Urinary bladder (tissue), 4 donors: ENCODE measurements around the gene CRYGA. TPM values are rescaled to one million over a fixed set of nuclear protein-coding genes. Genes with fewer than 3 reads are reported as not detected.
"Not testable (repeated sequence)": the region's sequence is repeated elsewhere in the genome, so short reads cannot be mapped to it uniquely, and the experiment has no call there.

Experiments used
- DNase-seq: peaks from one replicate; pipeline ENCODE4 v3.0.0-alpha.2; 2015; ENCODE audit errors: extremely low spot score
- H3K27ac ChIP-seq: one replicate; pipeline ENCODE4 v1.5.1; 2013; ENCODE audit warnings: low read depth, mild to moderate bottlenecking, moderate library complexity
- H3K36me3 ChIP-seq: one replicate; pipeline ENCODE4 v1.6.1; 2013; ENCODE audit warnings: mild to moderate bottlenecking, moderate library complexity; ENCODE audit not compliant: insufficient read depth
- H3K4me1 ChIP-seq: one replicate; pipeline ENCODE4 v1.6.1; 2013; ENCODE audit warnings: mild to moderate bottlenecking, moderate library complexity; ENCODE audit not compliant: insufficient read depth
- H3K4me3 ChIP-seq: one replicate; pipeline ENCODE4 v1.5.1; 2013; ENCODE audit warnings: low read depth, low read length
- WGBS: extraction: QIAGEN DNeasy Blood & Tissue Kit; methylation state at CpG from one replicate; pipeline ENCODE4 v1.1.7; 2013; 5-methylcytosine and 5-hydroxymethylcytosine counted together
- polyA plus RNA-seq: library from polyadenylated mRNA; stranded (reverse); fragments of 200-250 nt; gene quantifications from one replicate; pipeline ENCODE4 v1.2.3, GENCODE V29; 2013
- total RNA-seq: library from RNA; depleted of rRNA; stranded (reverse); fragments of >200 nt; gene quantifications from one replicate; pipeline ENCODE4 v1.2.3, GENCODE V29; 2014
- donor health status: healthy with polysubstance abuse.
- donor health status: healthy.

Gene CRYGA
- total and polyA plus RNA-seq, 2 donors, result not detected

DNA sequence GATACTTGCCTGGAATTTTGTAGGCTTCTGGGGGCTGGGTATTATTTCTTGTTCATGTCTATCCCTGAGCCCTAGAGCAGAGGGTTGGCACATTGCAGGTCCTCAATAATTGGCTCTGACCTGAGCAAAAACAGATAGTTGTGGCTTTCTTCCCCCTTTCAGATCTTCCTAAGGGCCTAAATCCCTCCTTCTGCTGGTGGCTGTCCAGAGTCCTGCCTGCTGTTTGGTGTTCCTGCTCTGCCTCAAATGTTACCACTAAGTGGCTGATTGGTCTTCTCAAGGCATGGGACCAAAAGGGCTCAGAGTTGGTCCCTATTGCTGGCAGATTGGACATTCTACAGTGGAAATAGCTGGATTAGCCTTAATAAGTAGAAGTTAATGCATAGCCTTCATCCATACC, 16.4 kb downstream of the CRYGA start:
- Histone ChIP-seq H3K36me3 (no peaks in the 10 kb centered on the region), H3K4me3 (no peak overlapping the region), H3K27ac (no peak overlapping the region), H3K4me1 (no peaks in the 10 kb centered on the region)
- no peak for DNase-seq

DNA sequence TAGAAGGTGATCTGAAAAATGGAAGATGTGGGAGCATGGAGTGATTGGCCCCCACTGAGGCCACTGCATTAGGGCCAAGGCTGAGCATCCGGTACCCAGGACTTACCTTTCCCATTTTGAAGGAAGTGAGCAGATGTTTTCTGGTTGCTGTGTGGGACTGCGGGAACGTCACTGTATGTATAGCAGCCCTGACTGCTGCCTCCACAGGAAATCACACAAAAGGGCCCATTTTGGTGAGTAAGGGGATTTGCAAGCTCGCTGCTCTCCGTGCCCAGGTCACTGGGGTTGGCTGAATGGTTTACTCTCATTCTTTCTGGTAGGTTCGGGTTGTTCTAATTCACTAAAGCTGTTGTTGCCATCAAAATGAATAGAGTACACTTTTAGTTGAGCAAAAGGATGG, 17.4 kb downstream of the CRYGA start, which contains the start of gene CRYGB:
TSS of gene CRYGB (minus strand) at position 153 of the 400 bp plus-strand sequence. CDS start at position 115, 38 bp downstream.
- H3K36me3 ChIP-seq, result no peaks in the 10 kb centered on the region
- DNase-seq, result no peak
- 88% methylated on average over 6 of the region's 6 CpGs for WGBS
- no peak within 1 kb of the TSS for H3K27ac ChIP-seq
- no peak within 1 kb of the TSS for H3K4me3 ChIP-seq
- no peaks in the 10 kb centered on the region for H3K4me1 ChIP-seq

DNA sequence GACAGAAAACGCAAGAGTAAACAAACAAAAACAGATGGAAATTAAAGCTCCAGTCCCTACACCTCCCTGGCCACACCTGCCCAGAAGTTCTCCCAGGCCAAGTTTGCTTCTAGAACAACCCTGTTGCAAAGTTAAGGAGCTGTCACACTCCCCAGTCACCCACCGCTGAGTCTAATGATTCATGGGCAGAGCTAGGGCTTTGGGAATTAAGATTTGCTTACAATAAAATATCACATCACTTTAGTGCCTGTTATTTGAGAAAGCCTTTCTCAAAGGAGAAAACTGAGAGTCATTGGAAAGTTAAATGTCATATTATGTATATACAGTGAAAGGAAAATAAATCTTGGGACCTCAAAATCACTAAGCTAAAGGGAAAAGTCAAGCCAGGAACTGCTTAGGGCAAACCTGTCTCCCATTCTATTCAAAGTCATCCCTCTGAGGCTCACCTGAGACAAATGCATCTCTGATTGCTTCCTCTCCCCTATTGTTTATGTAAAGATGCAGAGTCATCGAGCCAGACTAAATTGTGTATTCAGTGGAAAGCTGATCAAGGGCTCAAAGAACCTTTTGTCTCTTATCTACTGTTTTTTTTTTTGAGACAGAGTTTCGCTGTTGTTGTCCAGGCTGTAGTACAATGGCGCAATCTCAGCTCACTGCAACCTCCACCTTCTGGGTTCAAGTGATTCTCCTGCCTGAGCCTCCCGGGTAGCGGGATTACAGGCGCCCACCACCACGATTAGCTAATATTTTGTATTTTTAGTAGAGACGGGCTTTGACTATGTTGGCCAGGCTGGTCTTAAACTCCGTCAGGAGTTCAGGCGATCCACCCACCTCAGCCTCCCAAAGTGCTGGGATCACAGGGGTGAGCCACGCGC, 20.2 kb downstream of the CRYGA start:
- no peak for DNase-seq
- Histone ChIP-seq H3K4me3 (no peak overlapping the region), H3K4me1 (no peaks in the 10 kb centered on the region), H3K36me3 (no peaks in the 10 kb centered on the region), H3K27ac (no peak overlapping the region)
- WGBS, result 79% methylated on average over 14 of the region's 14 CpGs

- 49% methylated on average over 8 of the region's 8 CpGs for WGBS
- DNase-seq, result peak; percentile 31
These were observed 21.0 kb downstream of the CRYGA start for GRCh38 chr2:208142240-208142924.

GRCh38 chr2:208139447-208139846, 23.9 kb downstream of the CRYGA start:
- WGBS, result 90% methylated on average over 18 of the region's 18 CpGs
- no peak overlapping the region for H3K27ac ChIP-seq
- H3K4me3 ChIP-seq, result no peak overlapping the region
- DNase-seq, result no peak
- no peaks in the 10 kb centered on the region for H3K36me3 ChIP-seq
- H3K4me1 ChIP-seq, result no peaks in the 10 kb centered on the region

More at GRCh38 chr2:208142240-208142924, 21.0 kb downstream of the CRYGA start:
- no peak overlapping the region for H3K4me3 ChIP-seq
- H3K36me3 ChIP-seq, result no peaks in the 10 kb centered on the region
- no peaks in the 10 kb centered on the region for H3K4me1 ChIP-seq
- no peak overlapping the region for H3K27ac ChIP-seq

DNA sequence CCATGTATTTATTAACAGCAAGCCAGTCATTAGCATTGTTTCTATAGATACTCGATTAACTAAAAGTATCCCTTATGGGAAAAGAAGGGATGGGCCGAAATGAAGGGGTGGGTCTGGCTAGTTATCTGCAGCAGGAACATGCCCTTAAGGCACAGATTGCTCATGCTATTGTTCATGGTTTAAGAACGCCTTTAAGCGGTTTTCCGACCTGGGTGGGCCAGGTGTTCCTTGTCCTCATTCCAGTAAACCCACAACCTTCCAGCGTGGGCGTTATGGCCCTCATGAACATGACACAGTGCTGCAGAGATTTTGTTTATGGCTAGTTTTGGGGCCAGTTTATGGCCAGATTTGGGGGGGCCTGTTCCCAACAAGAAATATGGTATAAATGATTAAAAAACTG, 25.1 kb downstream of the CRYGA start:
- not testable (repeated sequence) for H3K36me3 ChIP-seq, H3K4me3 ChIP-seq, DNase-seq, H3K4me1 ChIP-seq, H3K27ac ChIP-seq
- WGBS, result 96% methylated on average over 7 of the region's 7 CpGs

DNA sequence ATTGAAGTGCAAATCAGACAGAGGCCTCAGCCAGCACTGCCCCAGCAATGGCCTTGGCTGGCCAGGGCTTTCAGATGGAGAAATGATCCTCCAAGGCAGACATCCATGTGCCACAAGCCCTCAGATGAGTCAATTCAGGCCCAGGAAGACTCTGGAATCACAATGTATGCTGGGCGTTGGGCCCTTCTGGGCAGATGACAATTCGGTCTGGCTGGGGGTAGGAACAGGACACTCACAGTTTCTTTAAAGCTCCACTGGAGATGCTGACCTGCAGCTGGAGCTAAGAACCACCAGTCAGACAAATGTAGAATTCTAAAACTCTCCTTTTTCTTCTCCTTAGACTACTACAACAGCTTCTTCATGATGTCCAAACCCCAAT, 26.7 kb downstream of the CRYGA start:
- DNase-seq, result no peak
- WGBS, result 51% methylated on average over 2 of the region's 2 CpGs
- no peak overlapping the region for H3K27ac ChIP-seq
- H3K4me3 ChIP-seq, result no peak overlapping the region
- H3K4me1 ChIP-seq, result no peaks in the 10 kb centered on the region
- no peaks in the 10 kb centered on the region for H3K36me3 ChIP-seq

DNA sequence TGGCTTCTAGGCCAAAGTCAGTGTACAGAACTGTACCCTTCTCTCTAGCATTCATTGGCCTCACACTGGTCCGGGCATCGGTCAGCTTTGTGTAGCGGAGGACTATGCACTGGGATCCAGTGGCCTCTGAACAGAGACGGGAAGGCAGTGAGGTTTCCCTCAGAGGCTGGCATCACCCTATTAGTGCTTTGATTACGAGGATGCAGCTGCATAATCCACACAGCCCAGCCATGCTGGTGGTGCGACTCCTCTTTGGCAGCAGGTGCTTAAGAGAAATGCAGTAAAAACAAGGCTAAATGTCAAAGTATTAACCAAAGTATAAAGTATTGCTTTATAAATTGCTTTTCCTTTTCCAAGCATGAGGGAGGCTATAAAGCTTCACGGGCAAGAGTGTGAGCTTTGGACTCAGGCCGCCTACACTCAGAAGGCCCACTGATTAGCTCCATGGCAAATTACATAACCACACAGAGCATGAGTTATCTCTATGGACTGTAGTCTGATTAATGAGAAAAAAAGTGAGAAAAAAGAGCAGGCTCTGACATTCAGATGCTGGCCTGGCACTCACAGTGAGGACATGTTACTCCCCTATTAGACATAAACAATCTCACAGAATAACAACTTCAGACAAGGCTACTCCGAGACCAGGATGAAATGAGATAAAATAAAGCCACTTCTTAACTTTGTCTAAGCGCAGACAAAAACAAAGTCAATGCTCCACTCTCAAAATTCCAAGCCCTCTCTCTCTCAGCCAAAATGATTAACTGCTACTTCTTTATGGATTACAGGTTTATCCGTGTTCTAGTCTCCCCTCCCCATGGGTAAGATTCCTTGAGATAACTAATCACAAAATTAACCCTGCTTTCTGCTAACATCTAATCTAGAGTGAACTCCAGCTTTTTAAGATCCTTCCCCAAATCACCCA, 27.3 kb downstream of the CRYGA start:
- Histone ChIP-seq H3K4me1 (no peaks in the 10 kb centered on the region), H3K4me3 (no peak overlapping the region), H3K36me3 (no peaks in the 10 kb centered on the region), H3K27ac (no peak overlapping the region)
- WGBS, result 52% methylated on average over 11 of the region's 11 CpGs
- DNase-seq, result no peak

GRCh38 chr2:208134928-208135586, 28.3 kb downstream of the CRYGA start:
- Histone ChIP-seq H3K4me1 (no peaks in the 10 kb centered on the region), H3K36me3 (no peaks in the 10 kb centered on the region), H3K4me3 (no peak overlapping the region), H3K27ac (no peak overlapping the region)
- 48% methylated on average over 8 of the region's 8 CpGs for WGBS
- no peak for DNase-seq

GRCh38 chr2:208130712-208131110, 32.7 kb downstream of the CRYGA start:
- 24% methylated on average over 6 of the region's 6 CpGs for WGBS
- no peak for DNase-seq
- no peaks in the 10 kb centered on the region for H3K4me1 ChIP-seq
- no peaks in the 10 kb centered on the region for H3K36me3 ChIP-seq
- no peak overlapping the region for H3K4me3 ChIP-seq
- H3K27ac ChIP-seq, result no peak overlapping the region

GRCh38 chr2:208129744-208130711, 33.4 kb downstream of the CRYGA start, which contains the start of gene CRYGC:
Gene CRYGC (minus strand): TSS chr2:208129828. CDS start chr2:208129792, 36 bp downstream.
- no peaks in the 10 kb centered on the region for H3K4me1 ChIP-seq
- no peak within 1 kb of the TSS for H3K4me3 ChIP-seq
- WGBS, result 51% methylated on average over 19 of the region's 19 CpGs
- no peaks in the 10 kb centered on the region for H3K36me3 ChIP-seq
- no peak for DNase-seq
- no peak within 1 kb of the TSS for H3K27ac ChIP-seq

DNA sequence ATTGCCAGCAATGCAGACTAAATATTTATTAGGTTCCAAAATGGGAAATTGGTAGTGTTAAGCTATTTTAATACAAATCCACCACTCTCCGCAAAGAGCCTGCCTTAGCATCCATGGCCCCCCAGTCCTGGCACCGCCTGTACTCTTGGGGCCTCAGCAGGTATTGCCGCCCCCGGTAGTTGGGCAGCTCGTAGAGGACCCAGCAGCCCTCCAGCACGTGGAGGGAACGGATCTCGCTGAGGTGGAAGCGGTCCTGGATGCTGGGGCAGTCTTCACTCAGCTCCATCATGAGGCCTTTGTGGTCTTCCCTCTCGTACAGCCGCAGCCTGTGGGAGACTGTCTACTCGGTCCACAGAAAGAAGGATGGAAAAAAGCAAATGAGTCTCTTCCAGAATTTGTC, 35.3 kb downstream of the CRYGA start:
- 96% methylated on average over 12 of the region's 12 CpGs for WGBS
- DNase-seq, result no peak
- Histone ChIP-seq H3K4me3 (no peak overlapping the region), H3K27ac (no peak overlapping the region), H3K4me1 (no peaks in the 10 kb centered on the region), H3K36me3 (no peaks in the 10 kb centered on the region)
